ENCODE measurements around the gene CIAO2A. TPM values are rescaled to one million over a fixed set of nuclear protein-coding genes. Genes with fewer than 3 reads are reported as not detected.

CIAO2A gene
- total RNA-seq, 1 donor from 2014 or later, result 52.6 TPM

GRCh38 chr15:64045101-64045435, 48.6 kb downstream of the CIAO2A start:
- no peak for TF ChIP-seq CTCF (IDR thresholded peaks at IDR 0.05; ENCODE audit: unreplicated experiment)
- DNase-seq (ENCODE audit: low spot score, unreplicated experiment), result no peak
- Mint-ChIP-seq H3K4me1 (ENCODE audit: low read depth) (peaks cover 3% of the 10 kb centered on the region), H3K4me3 (ENCODE audit: low read depth) (peak overlapping the region; percentile 60), H3K36me3 (ENCODE audit: insufficient read depth) (no peaks in the 10 kb centered on the region), H3K9me3 (ENCODE audit: low read depth) (no peaks in the 10 kb centered on the region), H3K27me3 (peaks cover 60% of the 10 kb centered on the region), H3K27ac (peak overlapping the region; percentile 69)

- H3K4me3 Mint-ChIP-seq (ENCODE audit: low read depth), result peak overlapping the region; percentile 60
- no peaks in the 10 kb centered on the region for H3K36me3 Mint-ChIP-seq (ENCODE audit: insufficient read depth)
- no peak for TF ChIP-seq CTCF (IDR thresholded peaks at IDR 0.05; ENCODE audit: unreplicated experiment)
- peaks cover 3% of the 10 kb centered on the region for H3K4me1 Mint-ChIP-seq (ENCODE audit: low read depth)
- H3K9me3 Mint-ChIP-seq (ENCODE audit: low read depth), result no peaks in the 10 kb centered on the region
- peak overlapping the region; percentile 69 for H3K27ac Mint-ChIP-seq
- H3K27me3 Mint-ChIP-seq, result peaks cover 62% of the 10 kb centered on the region
- DNase-seq (ENCODE audit: low spot score, unreplicated experiment), result no peak
Measured at GRCh38 chr15:64044300-64045100, 49.1 kb downstream of the CIAO2A start.

GRCh38 chr15:64038878-64039610, 54.6 kb downstream of the CIAO2A start:
- Mint-ChIP-seq H3K36me3 (ENCODE audit: insufficient read depth) (no peaks in the 10 kb centered on the region), H3K27ac (no peak overlapping the region), H3K27me3 (peaks cover 20% of the 10 kb centered on the region), H3K9me3 (ENCODE audit: low read depth) (no peaks in the 10 kb centered on the region), H3K4me3 (ENCODE audit: low read depth) (no peak overlapping the region), H3K4me1 (ENCODE audit: low read depth) (peaks cover 2% of the 10 kb centered on the region)
- no peak for DNase-seq (ENCODE audit: low spot score, unreplicated experiment)
- TF ChIP-seq CTCF (IDR thresholded peaks at IDR 0.05; ENCODE audit: unreplicated experiment), result no peak

- no peaks in the 10 kb centered on the region for H3K9me3 Mint-ChIP-seq (ENCODE audit: low read depth)
- no peak overlapping the region for H3K4me3 Mint-ChIP-seq (ENCODE audit: low read depth)
Measured at GRCh38 chr15:64037966-64038365, 55.7 kb downstream of the CIAO2A start.

More at GRCh38 chr15:64037966-64038365, 55.7 kb downstream of the CIAO2A start:
- no peak overlapping the region for H3K27ac Mint-ChIP-seq
- DNase-seq (ENCODE audit: low spot score, unreplicated experiment), result no peak
- H3K27me3 Mint-ChIP-seq, result peaks cover 10% of the 10 kb centered on the region
- H3K36me3 Mint-ChIP-seq (ENCODE audit: insufficient read depth), result no peaks in the 10 kb centered on the region
- peaks cover 2% of the 10 kb centered on the region for H3K4me1 Mint-ChIP-seq (ENCODE audit: low read depth)
- no peak for TF ChIP-seq CTCF (IDR thresholded peaks at IDR 0.05; ENCODE audit: unreplicated experiment)
